GM19438 (cell line): ENCODE data around the gene PADI2.

Experiments used
- ATAC-seq: cut with Tn5 transposase; IDR thresholded peaks from one replicate; pipeline ENCODE4 v1.9.1; 2021; ENCODE audit warnings: low read depth; ENCODE audit not compliant: unreplicated experiment

PADI2 gene

GRCh38 chr1:17140279-17140678 is 21.0 kb upstream of the PADI2 start:
- ATAC-seq = no peak

GRCh38 chr1:17139637-17140036 is 20.4 kb upstream of the PADI2 start:
- ATAC-seq = no peak

- no peak for ATAC-seq
These were observed 18.2 kb upstream of the PADI2 start for GRCh38 chr1:17137441-17137840.

- no peak for ATAC-seq
These were observed 17.7 kb upstream of the PADI2 start for GRCh38 chr1:17136936-17137335.

- no peak for ATAC-seq
These were observed 16.9 kb upstream of the PADI2 start for GRCh38 chr1:17136145-17136544.

GRCh38 chr1:17135530-17135929 is 16.3 kb upstream of the PADI2 start:
- no peak for ATAC-seq

- ATAC-seq = no peak
These were observed 15.5 kb upstream of the PADI2 start for GRCh38 chr1:17134724-17135123.

GRCh38 chr1:17134034-17134433 is 14.8 kb upstream of the PADI2 start:
- ATAC-seq = no peak

GRCh38 chr1:17130138-17130635 is 10.9 kb upstream of the PADI2 start:
- ATAC-seq = no peak

- ATAC-seq = no peak
These were observed 9.1 kb upstream of the PADI2 start for GRCh38 chr1:17128361-17128760.

- no peak for ATAC-seq
These were observed 6.5 kb upstream of the PADI2 start for GRCh38 chr1:17125756-17126237.

GRCh38 chr1:17123196-17124045 is 4.2 kb upstream of the PADI2 start:
- no peak for ATAC-seq

GRCh38 chr1:17122521-17123164 is 3.4 kb upstream of the PADI2 start:
- no peak for ATAC-seq

GRCh38 chr1:17121881-17122280 is 2.6 kb upstream of the PADI2 start:
- ATAC-seq = no peak

- no peak for ATAC-seq
These were observed 1.9 kb upstream of the PADI2 start for GRCh38 chr1:17120962-17121837.

- no peak for ATAC-seq
These were observed 1.2 kb upstream of the PADI2 start for GRCh38 chr1:17120481-17120877.

GRCh38 chr1:17119773-17120480 is 676 bp upstream of the PADI2 start:
- ATAC-seq = no peak

GRCh38 chr1:17118706-17119075 is 560 bp downstream of the PADI2 start:
- no peak for ATAC-seq

- no peak for ATAC-seq
These were observed 983 bp downstream of the PADI2 start for GRCh38 chr1:17118268-17118667.
